HEK293T (cell line): Measurements from ENCODE around the gene FAT2.
"Not testable (repeated sequence)": the region's sequence is repeated elsewhere in the genome, so short reads cannot be mapped to it uniquely, and the experiment has no call there.

ENCODE experiments used
- CTCF ChIA-PET: fragments of 350-600 bp; formaldehyde crosslinking; extraction: SDS; loops from one replicate; lab custom pipeline; 2021; ENCODE audit warnings: antibody characterized with exemption, inconsistent platforms; lab: Yijun Ruan, JAX
- POLR2A ChIA-PET: fragments of 350-600 bp; formaldehyde crosslinking; extraction: SDS; loops from one replicate; lab custom pipeline; 2020; ENCODE audit warnings: antibody characterized with exemption, inconsistent platforms; lab: Yijun Ruan, JAX
- DNase-seq: peaks from one replicate; pipeline ENCODE4 v3.0.0; 2012; ENCODE audit warnings: mixed read lengths; ENCODE audit errors: extremely low spot score
- ARNT ChIP-seq: fragments of 450-650 bp; IDR thresholded peaks from 2 replicates; pipeline ENCODE4 v1.6.1; 2017; ENCODE audit warnings: mild to moderate bottlenecking
- BHLHE40 ChIP-seq: fragments of 450-650 bp; IDR thresholded peaks from 2 replicates; pipeline ENCODE4 v1.6.1; 2016; ENCODE audit warnings: mild to moderate bottlenecking, moderate library complexity, borderline replicate concordance
- CTBP1 ChIP-seq: fragments of 450-650 bp; IDR thresholded peaks from 2 replicates; pipeline ENCODE4 v1.6.1; 2016; ENCODE audit warnings: borderline replicate concordance
- ELF4 ChIP-seq: fragments of 450-650 bp; IDR thresholded peaks from 2 replicates; pipeline ENCODE4 v1.6.1; 2017; ENCODE audit warnings: antibody characterized with exemption
- FOXA1 ChIP-seq: fragments of 450-650 bp; IDR thresholded peaks from 2 replicates; pipeline ENCODE4 v1.6.1; 2016; ENCODE audit warnings: mild to moderate bottlenecking
- FOXK2 ChIP-seq: fragments of 450-650 bp; IDR thresholded peaks from 2 replicates; pipeline ENCODE4 v1.6.1; 2016; ENCODE audit warnings: mild to moderate bottlenecking
- FOXM1 ChIP-seq: fragments of 450-650 bp; IDR thresholded peaks from 2 replicates; pipeline ENCODE4 v1.6.1; 2017; ENCODE audit warnings: mild to moderate bottlenecking, borderline replicate concordance
- HDGF ChIP-seq: fragments of 450-650 bp; IDR thresholded peaks from 2 replicates; pipeline ENCODE4 v1.6.1; 2017; ENCODE audit warnings: antibody characterized with exemption, borderline replicate concordance
- L3MBTL2 ChIP-seq: fragments of 450-650 bp; conservative IDR thresholded peaks from 2 replicates; pipeline ENCODE4 v1.6.1; 2016; ENCODE audit warnings: mild to moderate bottlenecking
- LEF1 ChIP-seq: fragments of 450-650 bp; IDR thresholded peaks from 2 replicates; pipeline ENCODE4 v1.6.1; 2017; ENCODE audit warnings: mild to moderate bottlenecking, borderline replicate concordance
- NFRKB ChIP-seq: fragments of 450-650 bp; IDR thresholded peaks from 2 replicates; pipeline ENCODE4 v1.6.1; 2016; ENCODE audit warnings: mild to moderate bottlenecking, moderate library complexity
- PKNOX1 ChIP-seq: fragments of 450-650 bp; IDR thresholded peaks from 2 replicates; pipeline ENCODE4 v1.6.1; 2016
- SP1 ChIP-seq: fragments of 450-650 bp; IDR thresholded peaks from 2 replicates; pipeline ENCODE4 v1.6.1; 2017
- SUZ12 ChIP-seq: fragments of 450-650 bp; IDR thresholded peaks from 2 replicates; pipeline ENCODE4 v1.6.1; 2016; ENCODE audit warnings: mild to moderate bottlenecking
- TARDBP ChIP-seq: fragments of 450-650 bp; IDR thresholded peaks from 2 replicates; pipeline ENCODE4 v1.6.1; 2016
- ZNF384 ChIP-seq: fragments of 450-650 bp; IDR thresholded peaks from 2 replicates; pipeline ENCODE4 v1.6.1; 2016

Gene FAT2

GRCh38 chr5:151592855-151593408, 1.8 kb upstream of the FAT2 start:
- ChIA-PET CTCF (no interaction called here), POLR2A (no interaction called here)
- TF ChIP-seq FOXA1 (no peak), ELF4 (no peak), CTBP1 (no peak), SUZ12 (no peak), NFRKB (no peak), HDGF (no peak), PKNOX1 (no peak), FOXM1 (no peak), ARNT (no peak), FOXK2 (no peak)
- no peak for DNase-seq

GRCh38 chr5:151589878-151590570, 1.1 kb downstream of the FAT2 start:
- ChIA-PET POLR2A (no interaction called here), CTCF (interaction anchor here (0.7 kb wide), 1 partner anchor 151 kb away, joined by 3 read pairs; no protein-coding TSS in a partner anchor)
- TF ChIP-seq TARDBP = no peak
- TF ChIP-seq HDGF = no peak
- TF ChIP-seq LEF1 = no peak
- no peak for TF ChIP-seq SUZ12
- no peak for TF ChIP-seq ARNT
- TF ChIP-seq NFRKB = no peak
- TF ChIP-seq ELF4 = no peak
- no peak for TF ChIP-seq FOXM1
- no peak for TF ChIP-seq BHLHE40
- no peak for TF ChIP-seq ZNF384
- no peak for TF ChIP-seq L3MBTL2
- no peak for TF ChIP-seq SP1
- no peak for DNase-seq

GRCh38 chr5:151587796-151588555, 3.2 kb downstream of the FAT2 start:
- DNase-seq = no peak
- CTCF ChIA-PET = no interaction called here
- POLR2A ChIA-PET = no interaction called here
- no peak for TF ChIP-seq BHLHE40
- TF ChIP-seq FOXA1 = no peak
- no peak for TF ChIP-seq PKNOX1
- no peak for TF ChIP-seq SUZ12
- no peak for TF ChIP-seq HDGF
- TF ChIP-seq FOXM1 = no peak
- no peak for TF ChIP-seq CTBP1
- no peak for TF ChIP-seq ARNT
- TF ChIP-seq ELF4 = no peak
- no peak for TF ChIP-seq SP1
- no peak for TF ChIP-seq ZNF384
- no peak for TF ChIP-seq LEF1

GRCh38 chr5:151585970-151586369, 5.2 kb downstream of the FAT2 start:
- TF ChIP-seq LEF1 (no peak), FOXK2 (no peak), FOXA1 (no peak), L3MBTL2 (no peak), FOXM1 (no peak), NFRKB (no peak), TARDBP (no peak), CTBP1 (no peak), ELF4 (no peak), SP1 (no peak), ARNT (no peak)
- POLR2A ChIA-PET = no interaction called here
- DNase-seq = no peak
- CTCF ChIA-PET = no interaction called here

- DNase-seq, CTCF ChIA-PET, POLR2A ChIA-PET: not testable (repeated sequence)
These were observed 5.8 kb downstream of the FAT2 start for GRCh38 chr5:151585344-151585743.

GRCh38 chr5:151584057-151584937, 6.8 kb downstream of the FAT2 start:
- ChIA-PET POLR2A (no interaction called here), CTCF (interaction anchor here (0.7 kb wide), 1 partner anchor 157 kb away, joined by 3 read pairs; no protein-coding TSS in a partner anchor)
- TF ChIP-seq PKNOX1 (no peak), FOXA1 (no peak), LEF1 (no peak), BHLHE40 (no peak), FOXM1 (no peak), TARDBP (no peak), HDGF (no peak), ELF4 (no peak), FOXK2 (no peak), ZNF384 (no peak), L3MBTL2 (no peak), CTBP1 (no peak), NFRKB (no peak), ARNT (no peak), SP1 (no peak), SUZ12 (no peak)
- no peak for DNase-seq
